HG03354 (cell line): ENCODE data around the gene SCN4B.

Source experiments
- ATAC-seq: cut with Tn5 transposase; IDR thresholded peaks from one replicate; pipeline ENCODE4 v1.9.1; 2021; ENCODE audit warnings: mild to moderate bottlenecking; ENCODE audit not compliant: unreplicated experiment, poor library complexity, severe bottlenecking

Gene SCN4B

GRCh38 chr11:118175031-118175992 is 22.7 kb upstream of the SCN4B start:
- ATAC-seq: no peak

GRCh38 chr11:118174006-118174567 is 21.5 kb upstream of the SCN4B start:
- ATAC-seq: no peak

GRCh38 chr11:118172356-118172755 is 19.7 kb upstream of the SCN4B start:
- ATAC-seq: no peak

- no peak for ATAC-seq
These were observed 18.8 kb upstream of the SCN4B start for GRCh38 chr11:118171269-118172062.

- no peak for ATAC-seq
These were observed 18.3 kb upstream of the SCN4B start for GRCh38 chr11:118170882-118171268.

- no peak for ATAC-seq
These were observed 17.6 kb upstream of the SCN4B start for GRCh38 chr11:118170231-118170630.

- no peak for ATAC-seq
These were observed 16.9 kb upstream of the SCN4B start for GRCh38 chr11:118169300-118170140.

GRCh38 chr11:118168751-118169150 is 16.1 kb upstream of the SCN4B start:
- no peak for ATAC-seq

- ATAC-seq: no peak
These were observed 15.7 kb upstream of the SCN4B start for GRCh38 chr11:118168316-118168715.

- no peak for ATAC-seq
These were observed 15.3 kb upstream of the SCN4B start for GRCh38 chr11:118167906-118168305.

GRCh38 chr11:118167253-118167652 is 14.6 kb upstream of the SCN4B start:
- ATAC-seq: no peak

GRCh38 chr11:118166641-118167040 is 14.0 kb upstream of the SCN4B start:
- ATAC-seq: no peak

- ATAC-seq: no peak
These were observed 12.3 kb upstream of the SCN4B start for GRCh38 chr11:118164885-118165284.

- ATAC-seq: no peak
These were observed 10.9 kb upstream of the SCN4B start for GRCh38 chr11:118163494-118163893.

GRCh38 chr11:118162846-118163245 is 10.2 kb upstream of the SCN4B start:
- ATAC-seq: no peak

- no peak for ATAC-seq
These were observed 9.2 kb upstream of the SCN4B start for GRCh38 chr11:118161786-118162185.

GRCh38 chr11:118157186-118157895 is 4.7 kb upstream of the SCN4B start:
- no peak for ATAC-seq

- ATAC-seq: no peak
These were observed 4.0 kb upstream of the SCN4B start for GRCh38 chr11:118156531-118157185.
